Smooth muscle cell (in vitro differentiated cells): ENCODE data around the gene MCUR1. TPM values are rescaled to one million over a fixed set of nuclear protein-coding genes. Genes with fewer than 3 reads are reported as not detected.

Experiments used
- DNase-seq: peaks from one replicate; lab custom pipeline; 2025; ENCODE audit not compliant: unreplicated experiment; lab: John Stamatoyannopoulos, UW
- H2AFZ ChIP-seq: fragments of 200-600 bp; sonication (generic); 2 replicates; pipeline ENCODE4 v1.6.0; 2016; ENCODE audit warnings: antibody characterized with exemption, low read depth, mild to moderate bottlenecking
- H3F3A ChIP-seq: fragments of 200-600 bp; sonication (generic); 2 replicates; pipeline ENCODE4 v1.6.0; 2017; ENCODE audit warnings: antibody characterized with exemption, low read depth
- H3K27ac ChIP-seq: fragments of 200-600 bp; sonication (generic); 2 replicates; pipeline ENCODE4 v1.5.1; 2016; ENCODE audit warnings: low read depth, mild to moderate bottlenecking
- H3K27me3 ChIP-seq: fragments of 200-600 bp; sonication (generic); 2 replicates; pipeline ENCODE4 v1.6.1; 2016; ENCODE audit warnings: low read depth, mild to moderate bottlenecking
- H3K36me3 ChIP-seq: fragments of 200-600 bp; sonication (generic); 2 replicates; pipeline ENCODE4 v1.5.1; 2016; ENCODE audit warnings: low read depth
- H3K4me1 ChIP-seq: fragments of 200-600 bp; sonication (generic); 2 replicates; pipeline ENCODE4 v1.5.1; 2016; ENCODE audit warnings: low read depth
- H3K4me2 ChIP-seq: fragments of 200-600 bp; sonication (generic); 2 replicates; pipeline ENCODE4 v1.6.0; 2016; ENCODE audit warnings: mild to moderate bottlenecking
- H3K4me3 ChIP-seq: fragments of 200-600 bp; sonication (generic); 2 replicates; pipeline ENCODE4 v1.5.1; 2016; ENCODE audit warnings: mild to moderate bottlenecking
- H3K79me2 ChIP-seq: fragments of 200-600 bp; sonication (generic); 2 replicates; pipeline ENCODE4 v1.6.0; 2016; ENCODE audit warnings: low read depth, mild to moderate bottlenecking
- H3K9ac ChIP-seq: fragments of 200-600 bp; sonication (generic); 2 replicates; pipeline ENCODE4 v1.6.0; 2016; ENCODE audit warnings: low read depth
- H3K9me3 ChIP-seq: fragments of 200-600 bp; sonication (generic); replicated peaks from 2 replicates; pipeline ENCODE4 v1.5.1; 2016; ENCODE audit warnings: low read depth
- H4K20me1 ChIP-seq: fragments of 200-600 bp; sonication (generic); 2 replicates; pipeline ENCODE4 v1.6.0; 2016; ENCODE audit warnings: low read depth
- CTCF ChIP-seq: fragments of 200-600 bp; sonication (generic); IDR thresholded peaks from 2 replicates; pipeline ENCODE4 v1.5.1; 2017; ENCODE audit warnings: borderline replicate concordance, mild to moderate bottlenecking, antibody characterized with exemption; ENCODE audit not compliant: insufficient read depth, poor library complexity, severe bottlenecking
- WGBS: methylation state at CpG from one replicate; pipeline ENCODE4 v1.1.7; 2016; ENCODE audit warnings: low lambda C conversion rate; 5-methylcytosine and 5-hydroxymethylcytosine counted together
- polyA plus RNA-seq: library from polyadenylated mRNA; unstranded; fragments of >200 nt; fragmentation: Nextera tagmentation; extraction: Ambion mirVana; gene quantifications from 2 replicates; pipeline ENCODE4 v1.2.1, GENCODE V29; 2016
- total RNA-seq: library from RNA; depleted of rRNA; stranded (reverse); fragments of >200 nt; gene quantifications from 2 replicates; pipeline ENCODE4 v1.2.3, GENCODE V29; 2014

MCUR1 gene
- total and polyA plus RNA-seq, 2 experiments from 2014 or later: 11.3 to 23.4 TPM

GRCh38 chr6:13761361-13762036, 52.9 kb downstream of the MCUR1 start:
- Histone ChIP-seq H3K9ac (peak overlapping the region; percentile 80), H4K20me1 (no peaks in the 10 kb centered on the region), H3K27ac (peak overlapping the region; percentile 97), H3K9me3 (no peaks in the 10 kb centered on the region), H2AFZ (no peak overlapping the region), H3K36me3 (no peaks in the 10 kb centered on the region), H3K79me2 (no peaks in the 10 kb centered on the region), H3K27me3 (no peaks in the 10 kb centered on the region), H3K4me1 (no peaks in the 10 kb centered on the region), H3F3A (no peaks in the 10 kb centered on the region), H3K4me3 (no peak overlapping the region), H3K4me2 (peak overlapping the region; percentile 73)
- DNase-seq: no peak
- no peak for TF ChIP-seq CTCF
- WGBS: 66% methylated on average over 6 of the region's 6 CpGs

GRCh38 chr6:13760307-13761304, 53.8 kb downstream of the MCUR1 start:
- no peaks in the 10 kb centered on the region for H3K79me2 ChIP-seq
- no peak overlapping the region for H3K4me2 ChIP-seq
- DNase-seq: no peak
- no peak for TF ChIP-seq CTCF
- 88% methylated on average over 11 of the region's 11 CpGs for WGBS
- H3K27ac ChIP-seq: peak overlapping the region; percentile 97
- no peaks in the 10 kb centered on the region for H3K36me3 ChIP-seq
- H2AFZ ChIP-seq: no peak overlapping the region
- H3K27me3 ChIP-seq: no peaks in the 10 kb centered on the region
- H4K20me1 ChIP-seq: no peaks in the 10 kb centered on the region
- no peaks in the 10 kb centered on the region for H3K9me3 ChIP-seq
- no peak overlapping the region for H3K4me3 ChIP-seq
- H3F3A ChIP-seq: no peaks in the 10 kb centered on the region
- H3K9ac ChIP-seq: no peak overlapping the region
- no peaks in the 10 kb centered on the region for H3K4me1 ChIP-seq

DNA sequence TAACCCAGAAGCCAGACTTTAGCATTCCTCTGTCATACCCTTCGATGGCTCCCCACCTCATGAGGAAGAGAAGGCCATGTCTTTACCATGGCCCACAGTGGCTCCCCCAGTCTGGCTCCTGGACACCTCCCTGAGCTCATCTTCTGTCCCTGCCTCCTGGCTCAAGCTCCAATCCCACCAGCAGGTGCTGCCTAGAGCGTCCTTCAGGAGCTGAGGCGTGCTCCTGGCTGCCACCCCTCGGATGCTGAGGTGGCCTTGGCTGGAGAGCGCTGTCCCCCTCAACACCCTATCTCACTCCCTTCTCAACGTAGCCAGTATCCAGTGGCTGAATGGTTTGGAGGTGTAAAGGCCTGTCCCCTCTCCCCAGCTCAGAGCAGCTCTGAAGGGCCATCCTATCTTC, 55.3 kb downstream of the MCUR1 start:
- no peaks in the 10 kb centered on the region for H3F3A ChIP-seq
- WGBS: 95% methylated on average over 6 of the region's 6 CpGs

More for the DNA sequence above, 55.3 kb downstream of the MCUR1 start:
- Histone ChIP-seq H3K4me1 (no peaks in the 10 kb centered on the region), H4K20me1 (no peaks in the 10 kb centered on the region), H2AFZ (no peak overlapping the region), H3K27me3 (no peaks in the 10 kb centered on the region), H3K9ac (no peak overlapping the region), H3K36me3 (no peaks in the 10 kb centered on the region), H3K27ac (no peak overlapping the region), H3K4me3 (no peak overlapping the region), H3K9me3 (no peaks in the 10 kb centered on the region), H3K4me2 (no peak overlapping the region), H3K79me2 (no peaks in the 10 kb centered on the region)
- DNase-seq: no peak
- no peak for TF ChIP-seq CTCF
